ENCODE data around the gene ZCCHC14. TPM values are rescaled to one million over a fixed set of nuclear protein-coding genes. Genes with fewer than 3 reads are reported as not detected.

ZCCHC14 gene
- total and polyA plus RNA-seq, 2 of the 13 experiments (the other 11 are each of a cell fraction or from before 2014, with no cell fraction given), result 12.4 to 12.5 TPM

- TF ChIP-seq SNAPC4 (CRISPR knock-in tag; IDR thresholded peaks at IDR 0.05) (no peak), ZNF362 (CRISPR knock-in tag; IDR thresholded peaks at IDR 0.05; ENCODE audit: borderline replicate concordance) (no peak), MLX (CRISPR knock-in tag; IDR thresholded peaks at IDR 0.05) (no peak), ZNF543 (CRISPR knock-in tag; IDR thresholded peaks at IDR 0.05) (0 out of 2 replicates have a peak, but pooled peaks have one; percentile 26), DPF2 (CRISPR knock-in tag; IDR thresholded peaks at IDR 0.05; ENCODE audit: borderline replicate concordance, low read depth) (peak; percentile 14; the same call in 1 of the 2 replicates), ZFP82 (CRISPR knock-in tag; IDR thresholded peaks at IDR 0.05; ENCODE audit: borderline replicate concordance) (no peak), HOXA5 (CRISPR knock-in tag; IDR thresholded peaks at IDR 0.05) (0 out of 2 replicates have a peak, but pooled peaks have one; percentile 20), SP1 (IDR thresholded peaks at IDR 0.05) (no peak), SP1 (CRISPR knock-in tag; IDR thresholded peaks at IDR 0.05) (no peak), MIXL1 (CRISPR knock-in tag; IDR thresholded peaks at IDR 0.05) (0 out of 2 replicates have a peak, but pooled peaks have one; percentile 5), ZNF547 (CRISPR knock-in tag; IDR thresholded peaks at IDR 0.05) (no peak), BRF2 (CRISPR knock-in tag; IDR thresholded peaks at IDR 0.05) (no peak), PHF8 (CRISPR knock-in tag; IDR thresholded peaks at IDR 0.05) (0 out of 2 replicates have a peak, but pooled peaks have one; percentile 23), ZNF646 (CRISPR knock-in tag; IDR thresholded peaks at IDR 0.05) (no peak), SMAD3 (CRISPR knock-in tag; IDR thresholded peaks at IDR 0.05) (peak; percentile 76; the same call in 1 of the 2 replicates), WIZ (CRISPR knock-in tag; IDR thresholded peaks at IDR 0.05) (no peak)
Measured at GRCh38 chr16:87465306-87465705, 27.5 kb downstream of the ZCCHC14 start (continued).

Measured in HepG2 (cell line).